Panc1 (cell line): ENCODE results near the gene SOX1. TPM values are rescaled to one million over a fixed set of nuclear protein-coding genes. Genes with fewer than 3 reads are reported as not detected.

ENCODE experiments used
- ATAC-seq: fragments of 200-7000 bp; cut with Tn5 transposase; 2 replicates; pipeline ENCODE4 v1.9.1; 2020; ENCODE audit warnings: mild to moderate bottlenecking, moderate library complexity
- BruUV-seq: library from RNA; stranded (reverse); fragments of 400-500 nt; replicated peaks from 2 replicates; lab custom pipeline; 2021; lab: Mats Ljungman, UMichigan
- CTCF ChIA-PET: fragments of 300-600 bp; sonication (Branson Sonifier 250); formaldehyde crosslinking; loops from one replicate; lab custom pipeline; 2022; ENCODE audit warnings: antibody characterized with exemption; lab: Charles Lee
- POLR2A ChIA-PET: fragments of 300-600 bp; sonication (Branson Sonifier 250); formaldehyde crosslinking; loops from one replicate; lab custom pipeline; 2022; ENCODE audit warnings: antibody characterized with exemption; lab: Charles Lee
- DNase-seq: peaks from one replicate; pipeline ENCODE4 v3.0.0-alpha.2; 2010; ENCODE audit warnings: low read depth, low spot score
- H3K27ac ChIP-seq: 2 replicates; pipeline ENCODE4 v1.5.1; 2011; ENCODE audit warnings: mild to moderate bottlenecking, low read length, inconsistent platforms
- H3K27me3 ChIP-seq: fragments of 200-500 bp; sonication (Bioruptor generic); 2 replicates; pipeline ENCODE4 v1.6.0; 2014; ENCODE audit warnings: low read length, inconsistent platforms; ENCODE audit not compliant: control insufficient read depth, insufficient read depth
- H3K36me3 ChIP-seq: fragments of 200-500 bp; sonication (Bioruptor generic); 2 replicates; pipeline ENCODE4 v1.5.1; 2014; ENCODE audit warnings: inconsistent platforms, mild to moderate bottlenecking, low read length, moderate library complexity; ENCODE audit not compliant: control insufficient read depth, insufficient read depth
- H3K4me1 ChIP-seq: 2 replicates; pipeline ENCODE4 v1.5.1; 2011; ENCODE audit warnings: inconsistent platforms, mild to moderate bottlenecking, low read length, moderate library complexity; ENCODE audit not compliant: control insufficient read depth, insufficient read depth
- H3K4me3 ChIP-seq, 2 experiments: 2 replicates each; pipeline ENCODE4 v1.5.1; 2011 to 2012; ENCODE audit warnings: low read depth in 2 of 2, low read length in 2 of 2, mild to moderate bottlenecking in 2 of 2, inconsistent platforms in 1 of 2, moderate library complexity in 1 of 2
- H3K9me3 ChIP-seq: fragments of 200-500 bp; sonication (Bioruptor generic); 2 replicates; pipeline ENCODE4 v1.5.1; 2014; ENCODE audit warnings: low read depth, mild to moderate bottlenecking, inconsistent platforms, low read length, moderate library complexity; ENCODE audit not compliant: control insufficient read depth, insufficient read depth
- POLR2AphosphoS5 ChIP-seq: IDR thresholded peaks from 2 replicates; pipeline ENCODE4 v1.6.1; 2012; ENCODE audit warnings: mild to moderate bottlenecking, low read depth, low read length, moderate library complexity
- SIN3A ChIP-seq: IDR thresholded peaks from 2 replicates; pipeline ENCODE4 v1.6.1; 2012; ENCODE audit warnings: low read depth, mild to moderate bottlenecking, low read length, moderate library complexity, borderline replicate concordance; ENCODE audit not compliant: insufficient read depth
- TCF7L2 ChIP-seq: IDR thresholded peaks from 2 replicates; pipeline ENCODE4 v1.6.1; 2011; ENCODE audit warnings: mild to moderate bottlenecking, low read depth, low read length, inconsistent platforms
- in situ Hi-C: cut with HindIII; loops from 2 replicates; pipeline ENCODE4 v1.10.0; 2016; ENCODE audit warnings: low sequenced_read_pairs, low pct_unique_long_range_greater_than_20kb
- intact Hi-C: fragments of 100-400 bp; cut with micrococcal nuclease; formaldehyde crosslinking; loops from one replicate; pipeline ENCODE4 v1.10.0; 2022; ENCODE audit not compliant: unreplicated experiment
- total RNA-seq: library from RNA; stranded (reverse); gene quantifications from one replicate; pipeline ENCODE4 v1.2.1, GENCODE V29; 2021; ENCODE audit not compliant: unreplicated experiment
- TF ChIP-seq, protein P1 (sequence below): fragments of 450-650 bp; IDR thresholded peaks from 2 replicates; pipeline ENCODE4 v1.5.1; 2017; ENCODE audit warnings: mild to moderate bottlenecking
- TF ChIP-seq, protein P2 (sequence below), 2 experiments: IDR thresholded peaks; 2 replicates each; pipeline ENCODE4 v1.6.1; 2011 to 2012; ENCODE audit warnings: low read depth in 2 of 2, control low read depth in 1 of 2, low read length in 1 of 2, mild to moderate bottlenecking in 1 of 2, moderate library complexity in 1 of 2; ENCODE audit not compliant: insufficient read depth in 1 of 2

Gene SOX1
- total RNA-seq, 1 experiment from 2014 or later, result not detected

DNA sequence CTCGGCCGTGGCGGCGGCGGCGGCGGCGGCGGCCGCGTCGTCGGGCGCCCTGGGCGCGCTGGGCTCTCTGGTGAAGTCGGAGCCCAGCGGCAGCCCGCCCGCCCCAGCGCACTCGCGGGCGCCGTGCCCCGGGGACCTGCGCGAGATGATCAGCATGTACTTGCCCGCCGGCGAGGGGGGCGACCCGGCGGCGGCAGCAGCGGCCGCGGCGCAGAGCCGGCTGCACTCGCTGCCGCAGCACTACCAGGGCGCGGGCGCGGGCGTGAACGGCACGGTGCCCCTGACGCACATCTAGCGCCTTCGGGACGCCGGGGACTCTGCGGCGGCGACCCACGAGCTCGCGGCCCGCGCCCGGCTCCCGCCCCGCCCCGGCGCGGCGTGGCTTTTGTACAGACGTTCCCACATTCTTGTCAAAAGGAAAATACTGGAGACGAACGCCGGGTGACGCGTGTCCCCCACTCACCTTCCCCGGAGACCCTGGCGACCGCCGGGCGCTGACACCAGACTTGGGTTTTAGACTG lies 1.7 kb downstream of the SOX1 start:
- no peaks in the 10 kb centered on the region for H3K27me3 ChIP-seq
- H3K4me3 ChIP-seq, result no peak overlapping the region
- no peaks in the 10 kb centered on the region for H3K36me3 ChIP-seq
- ATAC-seq (no peak), DNase-seq (no peak)
- H3K27ac ChIP-seq, result no peak overlapping the region
- CTCF ChIA-PET, result no interaction called here
- in situ Hi-C loops (no loop called here), intact Hi-C loops (no loop called here)
- no TSS peak for BruUV-seq
- no peak for TF ChIP-seq POLR2AphosphoS5
- TF ChIP-seq, protein P1, sequence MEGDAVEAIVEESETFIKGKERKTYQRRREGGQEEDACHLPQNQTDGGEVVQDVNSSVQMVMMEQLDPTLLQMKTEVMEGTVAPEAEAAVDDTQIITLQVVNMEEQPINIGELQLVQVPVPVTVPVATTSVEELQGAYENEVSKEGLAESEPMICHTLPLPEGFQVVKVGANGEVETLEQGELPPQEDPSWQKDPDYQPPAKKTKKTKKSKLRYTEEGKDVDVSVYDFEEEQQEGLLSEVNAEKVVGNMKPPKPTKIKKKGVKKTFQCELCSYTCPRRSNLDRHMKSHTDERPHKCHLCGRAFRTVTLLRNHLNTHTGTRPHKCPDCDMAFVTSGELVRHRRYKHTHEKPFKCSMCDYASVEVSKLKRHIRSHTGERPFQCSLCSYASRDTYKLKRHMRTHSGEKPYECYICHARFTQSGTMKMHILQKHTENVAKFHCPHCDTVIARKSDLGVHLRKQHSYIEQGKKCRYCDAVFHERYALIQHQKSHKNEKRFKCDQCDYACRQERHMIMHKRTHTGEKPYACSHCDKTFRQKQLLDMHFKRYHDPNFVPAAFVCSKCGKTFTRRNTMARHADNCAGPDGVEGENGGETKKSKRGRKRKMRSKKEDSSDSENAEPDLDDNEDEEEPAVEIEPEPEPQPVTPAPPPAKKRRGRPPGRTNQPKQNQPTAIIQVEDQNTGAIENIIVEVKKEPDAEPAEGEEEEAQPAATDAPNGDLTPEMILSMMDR, result no peak
- TF ChIP-seq, protein P2, sequence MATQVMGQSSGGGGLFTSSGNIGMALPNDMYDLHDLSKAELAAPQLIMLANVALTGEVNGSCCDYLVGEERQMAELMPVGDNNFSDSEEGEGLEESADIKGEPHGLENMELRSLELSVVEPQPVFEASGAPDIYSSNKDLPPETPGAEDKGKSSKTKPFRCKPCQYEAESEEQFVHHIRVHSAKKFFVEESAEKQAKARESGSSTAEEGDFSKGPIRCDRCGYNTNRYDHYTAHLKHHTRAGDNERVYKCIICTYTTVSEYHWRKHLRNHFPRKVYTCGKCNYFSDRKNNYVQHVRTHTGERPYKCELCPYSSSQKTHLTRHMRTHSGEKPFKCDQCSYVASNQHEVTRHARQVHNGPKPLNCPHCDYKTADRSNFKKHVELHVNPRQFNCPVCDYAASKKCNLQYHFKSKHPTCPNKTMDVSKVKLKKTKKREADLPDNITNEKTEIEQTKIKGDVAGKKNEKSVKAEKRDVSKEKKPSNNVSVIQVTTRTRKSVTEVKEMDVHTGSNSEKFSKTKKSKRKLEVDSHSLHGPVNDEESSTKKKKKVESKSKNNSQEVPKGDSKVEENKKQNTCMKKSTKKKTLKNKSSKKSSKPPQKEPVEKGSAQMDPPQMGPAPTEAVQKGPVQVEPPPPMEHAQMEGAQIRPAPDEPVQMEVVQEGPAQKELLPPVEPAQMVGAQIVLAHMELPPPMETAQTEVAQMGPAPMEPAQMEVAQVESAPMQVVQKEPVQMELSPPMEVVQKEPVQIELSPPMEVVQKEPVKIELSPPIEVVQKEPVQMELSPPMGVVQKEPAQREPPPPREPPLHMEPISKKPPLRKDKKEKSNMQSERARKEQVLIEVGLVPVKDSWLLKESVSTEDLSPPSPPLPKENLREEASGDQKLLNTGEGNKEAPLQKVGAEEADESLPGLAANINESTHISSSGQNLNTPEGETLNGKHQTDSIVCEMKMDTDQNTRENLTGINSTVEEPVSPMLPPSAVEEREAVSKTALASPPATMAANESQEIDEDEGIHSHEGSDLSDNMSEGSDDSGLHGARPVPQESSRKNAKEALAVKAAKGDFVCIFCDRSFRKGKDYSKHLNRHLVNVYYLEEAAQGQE (IDR thresholded peaks at IDR 0.05; ENCODE audit: insufficient read depth in 1 of 2, low read depth in 2 of 2, low read length in 1 of 2), result no peak
- TF ChIP-seq TCF7L2, result no peak
- no peak for TF ChIP-seq SIN3A
- H3K9me3 ChIP-seq, result no peaks in the 10 kb centered on the region
- no peaks in the 10 kb centered on the region for H3K4me1 ChIP-seq
- POLR2A ChIA-PET, result no interaction called here

DNA sequence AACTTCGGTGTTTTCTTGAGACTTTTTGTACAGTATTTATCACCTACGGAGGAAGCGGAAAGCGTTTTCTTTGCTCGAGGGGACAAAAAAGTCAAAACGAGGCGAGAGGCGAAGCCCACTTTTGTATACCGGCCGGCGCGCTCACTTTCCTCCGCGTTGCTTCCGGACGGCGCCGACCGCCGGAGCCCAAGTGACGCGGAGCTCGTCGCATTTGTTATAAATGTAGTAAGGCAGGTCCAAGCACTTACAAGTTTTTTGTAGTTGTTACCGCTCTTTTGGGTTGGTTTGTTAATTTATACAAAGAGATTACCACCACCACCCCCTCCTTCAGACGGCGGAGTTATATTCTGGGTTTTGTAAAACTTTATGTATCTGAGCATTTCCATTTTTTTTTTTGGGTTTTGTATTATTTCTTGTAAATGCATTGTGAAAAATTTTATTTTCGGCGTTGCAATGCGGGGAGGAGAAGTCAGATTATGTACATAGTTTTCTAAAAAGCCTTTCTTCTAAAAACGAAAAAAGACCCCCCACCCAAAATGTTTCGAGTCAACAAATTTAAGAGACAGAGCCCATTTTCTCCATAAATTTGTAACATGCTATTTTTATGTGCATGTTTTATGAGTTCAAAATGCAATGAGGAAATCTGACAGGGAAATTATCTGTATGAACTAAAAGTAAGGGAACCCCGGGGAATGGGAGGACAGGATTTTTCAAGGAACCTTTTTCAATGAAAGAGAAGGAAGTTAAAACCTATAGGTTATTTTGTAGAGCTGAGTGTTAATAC lies 2.3 kb downstream of the SOX1 start:
- no peaks in the 10 kb centered on the region for H3K36me3 ChIP-seq
- no peak overlapping the region for H3K27ac ChIP-seq
- DNase-seq (no peak), ATAC-seq (no peak)
- H3K27me3 ChIP-seq, result no peaks in the 10 kb centered on the region
- ChIA-PET POLR2A (no interaction called here), CTCF (no interaction called here)
- in situ Hi-C loops, result no loop called here
- intact Hi-C loops, result no loop called here
- no peaks in the 10 kb centered on the region for H3K4me1 ChIP-seq
- no peak for TF ChIP-seq SIN3A
- TF ChIP-seq, protein P1, result no peak
- no peak for TF ChIP-seq POLR2AphosphoS5
- no peak for TF ChIP-seq TCF7L2
- TF ChIP-seq, protein P2 (IDR thresholded peaks at IDR 0.05; ENCODE audit: insufficient read depth in 1 of 2, low read depth in 2 of 2, low read length in 1 of 2), result no peak
- H3K4me3 ChIP-seq, result no peak overlapping the region
- no TSS peak for BruUV-seq
- no peaks in the 10 kb centered on the region for H3K9me3 ChIP-seq
